GM12801 (cell line): ENCODE measurements around the gene GPC3.

ENCODE experiments used
- TF ChIP-seq, protein P1 (sequence below): IDR thresholded peaks from one replicate; pipeline ENCODE4 v1.5.1; 2011; ENCODE audit warnings: control low read depth; ENCODE audit not compliant: insufficient read length; ENCODE audit errors: extremely low read depth

The GPC3 gene

DNA sequence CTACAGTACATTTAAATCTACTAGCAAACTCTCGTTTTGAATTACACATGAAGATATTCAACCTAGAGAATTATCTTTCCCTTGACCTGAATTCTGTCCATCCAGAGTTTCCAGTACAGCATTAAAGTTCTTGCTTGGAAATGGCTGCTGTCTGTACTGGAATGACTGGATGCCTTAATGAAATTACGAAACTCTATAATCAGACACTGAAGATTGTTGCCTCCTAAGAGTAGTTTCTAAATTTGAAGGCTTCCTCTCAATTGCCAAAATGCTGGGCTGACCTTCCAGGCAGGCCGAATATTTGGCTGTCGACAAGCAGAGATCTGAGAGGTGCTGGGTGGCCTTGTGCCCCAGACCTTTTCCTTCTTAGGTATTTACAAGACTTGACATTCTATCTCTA lies 355.0 kb downstream of the GPC3 start:
- TF ChIP-seq, protein P1, sequence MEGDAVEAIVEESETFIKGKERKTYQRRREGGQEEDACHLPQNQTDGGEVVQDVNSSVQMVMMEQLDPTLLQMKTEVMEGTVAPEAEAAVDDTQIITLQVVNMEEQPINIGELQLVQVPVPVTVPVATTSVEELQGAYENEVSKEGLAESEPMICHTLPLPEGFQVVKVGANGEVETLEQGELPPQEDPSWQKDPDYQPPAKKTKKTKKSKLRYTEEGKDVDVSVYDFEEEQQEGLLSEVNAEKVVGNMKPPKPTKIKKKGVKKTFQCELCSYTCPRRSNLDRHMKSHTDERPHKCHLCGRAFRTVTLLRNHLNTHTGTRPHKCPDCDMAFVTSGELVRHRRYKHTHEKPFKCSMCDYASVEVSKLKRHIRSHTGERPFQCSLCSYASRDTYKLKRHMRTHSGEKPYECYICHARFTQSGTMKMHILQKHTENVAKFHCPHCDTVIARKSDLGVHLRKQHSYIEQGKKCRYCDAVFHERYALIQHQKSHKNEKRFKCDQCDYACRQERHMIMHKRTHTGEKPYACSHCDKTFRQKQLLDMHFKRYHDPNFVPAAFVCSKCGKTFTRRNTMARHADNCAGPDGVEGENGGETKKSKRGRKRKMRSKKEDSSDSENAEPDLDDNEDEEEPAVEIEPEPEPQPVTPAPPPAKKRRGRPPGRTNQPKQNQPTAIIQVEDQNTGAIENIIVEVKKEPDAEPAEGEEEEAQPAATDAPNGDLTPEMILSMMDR = no peak

DNA sequence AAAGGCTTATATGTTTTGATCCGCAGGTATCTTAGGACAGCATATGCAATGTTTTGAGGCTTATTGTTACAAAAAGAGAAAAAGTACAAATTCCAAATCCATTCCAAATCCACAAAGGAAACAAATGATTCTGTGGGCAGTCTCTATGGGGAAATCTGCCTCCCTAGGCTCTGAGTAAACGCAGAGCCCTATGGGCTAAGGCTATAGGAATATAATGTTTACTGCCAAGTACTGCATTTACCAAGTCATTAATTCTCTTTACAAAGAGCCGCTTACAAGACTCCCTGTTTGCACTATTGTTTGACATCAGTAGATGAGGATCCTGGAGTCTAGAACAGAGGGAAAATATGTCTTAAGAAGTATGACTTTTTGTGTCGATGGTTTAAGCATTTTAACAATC lies 357.7 kb downstream of the GPC3 start:
- TF ChIP-seq, protein P1 = no peak

DNA sequence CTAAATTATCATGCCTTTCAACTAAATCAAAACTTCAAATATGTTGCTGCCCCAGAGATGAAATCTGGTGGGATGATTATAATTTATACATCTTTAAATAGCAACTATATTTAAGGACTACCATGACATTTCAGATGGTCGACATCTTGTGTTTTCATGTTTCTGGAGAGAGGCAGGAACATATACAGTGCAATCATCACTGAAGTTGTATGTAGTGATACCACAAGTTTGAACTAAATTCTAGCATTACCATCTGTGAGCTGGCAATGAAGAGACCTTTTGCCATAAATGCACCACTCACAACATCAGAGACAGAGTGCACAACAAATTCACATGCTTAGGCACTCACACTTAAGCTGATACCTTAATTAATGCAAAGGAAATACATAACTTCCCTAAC lies 373.7 kb downstream of the GPC3 start:
- TF ChIP-seq, protein P1 = no peak

DNA sequence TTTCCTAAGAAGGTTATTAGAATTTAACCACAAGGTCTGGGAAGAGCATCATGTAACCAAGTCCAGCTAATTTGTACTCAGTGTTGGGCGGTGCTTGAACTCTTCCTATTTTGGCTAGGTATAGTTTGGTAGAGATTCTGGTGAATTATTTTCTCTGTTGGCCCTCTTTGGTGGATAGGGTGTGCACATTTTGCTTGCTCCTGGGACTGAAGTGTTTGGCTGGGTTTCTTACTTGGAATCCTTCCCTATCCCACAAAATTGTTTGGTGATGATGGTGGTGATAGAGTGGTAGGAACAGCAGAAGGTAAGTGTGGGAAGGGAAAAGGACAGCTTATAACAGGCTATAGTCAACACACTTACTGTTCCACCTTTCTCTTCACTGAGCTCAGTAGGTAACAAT lies 375.3 kb downstream of the GPC3 start:
- TF ChIP-seq, protein P1 = no peak

DNA sequence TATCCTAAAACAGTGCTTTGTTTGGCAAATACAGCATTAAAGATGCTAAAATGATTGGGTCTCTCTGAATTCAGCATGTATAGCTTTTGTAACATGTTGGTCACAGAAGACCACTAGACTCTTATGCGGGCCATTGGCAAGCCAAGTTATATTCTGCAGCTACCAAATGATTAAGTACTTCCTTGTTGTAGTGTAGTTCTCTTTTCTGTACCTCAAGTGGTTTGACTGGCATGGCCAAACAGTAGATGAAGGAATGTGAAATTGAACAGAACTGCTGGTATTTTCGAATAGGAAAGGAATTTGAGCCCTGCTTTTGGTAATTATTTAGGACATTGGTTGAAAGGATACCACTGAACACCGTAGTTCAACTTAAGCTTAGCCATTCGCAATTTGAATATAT lies 376.2 kb downstream of the GPC3 start:
- TF ChIP-seq, protein P1 = no peak

DNA sequence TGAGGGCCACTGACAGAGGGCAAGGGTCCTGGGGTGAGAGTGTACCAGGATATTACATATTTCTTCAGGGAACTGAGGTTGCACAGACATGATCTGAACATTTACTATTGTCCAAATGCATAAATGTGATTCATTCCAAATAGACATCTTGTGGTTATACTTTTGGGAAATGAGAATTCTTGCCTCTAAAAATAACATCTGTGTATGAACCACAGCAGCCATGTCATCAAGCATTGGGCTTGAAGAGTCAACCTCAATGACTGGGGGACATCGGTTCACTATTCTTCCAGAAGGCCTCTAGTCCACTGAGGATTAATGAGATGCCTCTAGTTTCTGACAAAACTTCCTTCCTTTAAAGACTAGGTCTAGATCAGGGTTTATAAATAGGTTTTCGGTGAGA lies 377.0 kb downstream of the GPC3 start:
- TF ChIP-seq, protein P1 = no peak

DNA sequence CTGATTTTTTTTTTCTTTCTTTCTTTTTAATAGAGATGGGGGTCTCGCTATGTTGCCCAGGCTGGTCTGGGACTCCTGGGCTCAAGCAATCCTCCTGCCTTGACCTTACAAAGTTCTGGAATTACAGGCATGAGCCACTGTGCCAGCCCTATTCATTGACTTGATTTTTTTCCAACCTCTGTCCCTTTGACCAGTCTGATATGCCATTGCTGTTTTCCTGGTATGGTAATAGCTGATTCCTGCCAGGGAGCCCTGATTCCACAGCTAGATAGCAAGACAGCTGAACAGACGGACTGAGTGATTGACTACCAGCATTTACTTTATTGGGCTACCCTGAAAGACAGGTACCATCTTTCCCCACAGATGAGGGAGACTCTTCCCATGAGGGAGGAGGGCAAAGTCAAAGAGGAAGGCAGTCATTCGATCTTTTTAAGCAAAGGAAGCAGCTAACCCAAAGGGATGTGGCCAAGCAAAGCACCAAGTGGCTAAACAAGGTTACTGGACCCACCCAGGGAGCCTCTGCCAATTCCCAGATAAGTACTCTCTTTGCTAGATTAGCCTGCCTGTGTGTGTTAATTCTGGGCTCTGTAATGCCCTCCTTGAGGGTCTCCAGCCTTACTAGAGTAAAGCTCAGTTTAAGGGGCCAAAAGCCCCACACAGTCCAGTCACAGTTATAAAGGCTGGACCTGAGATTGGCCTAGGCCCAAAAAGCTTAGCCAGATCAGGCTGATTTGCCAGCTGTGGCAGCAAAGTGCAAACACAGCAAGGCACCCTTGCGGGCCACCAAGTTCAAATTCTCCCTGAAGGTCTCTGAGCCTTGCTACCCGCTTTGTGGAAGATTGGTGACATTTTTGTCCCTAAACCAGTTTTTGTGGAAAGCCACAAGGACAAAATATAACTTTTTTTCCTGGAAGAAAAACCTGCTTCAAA lies 377.7 kb downstream of the GPC3 start:
- TF ChIP-seq, protein P1 = no peak
